T-helper 1 cell treated with Interleukin-12 subunit alpha and Interleukin-12 subunit beta and Interleukin-4 antibody, amounts not matched to agents 30 μg/mL and 1 μg/mL, for 36 hours (primary cell): ENCODE data around the gene HEY2.
A peak's percentile ranks its signal among the peaks of the same experiment; 100 is the strongest.
"Not testable (repeated sequence)": the region's sequence is repeated elsewhere in the genome, so short reads cannot be mapped to it uniquely, and the experiment has no call there.

ENCODE experiments used
- H3K27ac Mint-ChIP-seq: one replicate; pipeline ENCODE4 v1.8.0; 2021; ENCODE audit warnings: mild to moderate bottlenecking, mixed read lengths
- H3K27me3 Mint-ChIP-seq: one replicate; pipeline ENCODE4 v1.8.0; 2021; ENCODE audit warnings: low read depth, mixed read lengths
- H3K36me3 Mint-ChIP-seq: one replicate; pipeline ENCODE4 v1.8.0; 2021; ENCODE audit warnings: low read depth, mixed read lengths
- H3K4me1 Mint-ChIP-seq: one replicate; pipeline ENCODE4 v1.8.0; 2021; ENCODE audit warnings: low read depth, mixed read lengths
- H3K4me3 Mint-ChIP-seq: one replicate; pipeline ENCODE4 v1.8.0; 2021; ENCODE audit warnings: mild to moderate bottlenecking, moderate library complexity, mixed read lengths
- H3K9me3 Mint-ChIP-seq: one replicate; pipeline ENCODE4 v1.8.0; 2021; ENCODE audit warnings: mixed read lengths

The HEY2 gene

DNA sequence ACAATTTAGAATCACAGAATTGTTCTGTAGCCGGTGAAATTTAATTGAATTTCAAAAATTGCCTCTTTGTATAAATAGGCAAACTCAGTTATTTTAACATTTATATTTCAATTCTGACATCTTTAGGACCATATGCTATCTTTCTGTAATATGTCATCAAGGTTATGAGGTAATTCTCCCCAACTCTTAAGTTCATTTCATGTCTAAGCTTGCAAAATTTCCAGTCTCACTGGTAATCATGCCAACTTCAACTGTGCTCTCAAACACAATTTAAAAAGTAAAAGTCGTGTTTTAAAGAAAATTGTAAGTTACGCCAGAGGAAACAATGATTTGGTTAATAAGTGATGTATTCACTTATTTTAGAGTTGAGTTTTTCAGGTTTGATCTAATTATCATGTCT, 42.7 kb downstream of the HEY2 start:
- no peak overlapping the region for H3K27ac Mint-ChIP-seq
- H3K9me3 Mint-ChIP-seq: no peaks in the 10 kb centered on the region
- H3K4me3 Mint-ChIP-seq: peak overlapping the region; percentile 44
- peaks cover 8% of the 10 kb centered on the region for H3K36me3 Mint-ChIP-seq
- no peaks in the 10 kb centered on the region for H3K27me3 Mint-ChIP-seq
- H3K4me1 Mint-ChIP-seq: peaks cover 44% of the 10 kb centered on the region

DNA sequence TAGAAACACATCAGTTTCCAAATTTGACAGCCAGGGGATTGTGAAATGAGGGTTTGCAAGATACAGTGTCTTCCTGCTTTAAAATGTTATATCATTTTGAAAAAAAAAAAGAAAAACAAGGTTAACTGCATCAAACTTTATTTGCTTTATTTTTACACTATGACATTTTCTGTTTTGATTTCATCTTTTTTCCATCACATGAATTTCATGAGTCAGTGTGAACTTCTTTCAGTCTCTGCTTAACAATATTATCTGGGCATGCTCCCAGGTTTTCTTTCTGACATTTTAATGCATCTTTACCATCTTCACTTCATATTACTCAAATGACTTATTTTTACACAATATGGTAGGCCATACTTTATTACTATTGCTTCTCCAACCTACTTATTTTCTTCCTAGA, 43.2 kb downstream of the HEY2 start:
- Mint-ChIP-seq H3K9me3 (no peaks in the 10 kb centered on the region), H3K36me3 (peaks cover 10% of the 10 kb centered on the region), H3K27me3 (no peaks in the 10 kb centered on the region), H3K4me3 (no peak overlapping the region), H3K27ac (peak overlapping the region; percentile 11), H3K4me1 (peaks cover 48% of the 10 kb centered on the region)

DNA sequence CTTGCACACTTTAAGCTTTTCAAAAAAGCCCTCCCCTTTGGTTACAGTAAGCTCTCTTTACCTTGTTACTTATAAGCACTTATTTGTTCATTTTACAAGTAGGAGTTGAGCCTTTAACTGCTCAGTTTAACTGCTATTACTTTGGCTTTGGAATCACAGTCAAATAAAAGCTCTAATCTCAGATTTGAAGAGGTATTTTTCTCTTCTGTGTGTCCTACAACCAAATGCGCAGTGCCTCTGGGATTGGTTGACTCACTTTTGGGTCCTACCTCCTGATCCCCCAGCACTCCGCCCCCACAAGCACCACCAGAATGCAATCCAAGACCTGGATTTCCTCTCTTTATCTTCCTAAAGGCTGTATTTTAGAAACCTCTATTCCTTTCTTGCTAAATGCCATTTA, 43.8 kb downstream of the HEY2 start:
- Mint-ChIP-seq H3K36me3 (peaks cover 11% of the 10 kb centered on the region), H3K9me3 (no peaks in the 10 kb centered on the region), H3K27me3 (no peaks in the 10 kb centered on the region), H3K4me1 (peaks cover 46% of the 10 kb centered on the region), H3K4me3 (peak overlapping the region; percentile 28), H3K27ac (no peak overlapping the region)

DNA sequence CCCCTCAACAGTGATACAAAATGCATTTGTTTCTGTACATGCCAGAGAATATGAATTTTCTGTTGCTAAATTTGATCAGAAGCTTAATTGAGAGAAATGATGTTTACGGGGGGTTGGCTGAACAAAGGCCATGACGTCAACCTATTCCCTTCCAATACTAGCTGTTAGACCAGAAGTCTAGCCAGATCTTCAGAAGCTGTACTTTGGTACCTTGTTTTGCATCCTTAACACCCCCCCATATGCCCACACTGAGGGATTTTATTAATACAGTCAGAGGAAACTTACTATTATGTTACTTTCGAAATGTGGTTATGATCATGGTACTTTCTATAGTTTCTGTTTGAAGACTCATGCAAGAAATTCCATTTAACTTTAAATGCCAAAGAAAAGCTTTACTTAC, 44.4 kb downstream of the HEY2 start:
- Mint-ChIP-seq H3K36me3 (peaks cover 11% of the 10 kb centered on the region), H3K27me3 (no peaks in the 10 kb centered on the region), H3K27ac (no peak overlapping the region), H3K4me3 (peak overlapping the region; percentile 28), H3K4me1 (peaks cover 48% of the 10 kb centered on the region), H3K9me3 (no peaks in the 10 kb centered on the region)

DNA sequence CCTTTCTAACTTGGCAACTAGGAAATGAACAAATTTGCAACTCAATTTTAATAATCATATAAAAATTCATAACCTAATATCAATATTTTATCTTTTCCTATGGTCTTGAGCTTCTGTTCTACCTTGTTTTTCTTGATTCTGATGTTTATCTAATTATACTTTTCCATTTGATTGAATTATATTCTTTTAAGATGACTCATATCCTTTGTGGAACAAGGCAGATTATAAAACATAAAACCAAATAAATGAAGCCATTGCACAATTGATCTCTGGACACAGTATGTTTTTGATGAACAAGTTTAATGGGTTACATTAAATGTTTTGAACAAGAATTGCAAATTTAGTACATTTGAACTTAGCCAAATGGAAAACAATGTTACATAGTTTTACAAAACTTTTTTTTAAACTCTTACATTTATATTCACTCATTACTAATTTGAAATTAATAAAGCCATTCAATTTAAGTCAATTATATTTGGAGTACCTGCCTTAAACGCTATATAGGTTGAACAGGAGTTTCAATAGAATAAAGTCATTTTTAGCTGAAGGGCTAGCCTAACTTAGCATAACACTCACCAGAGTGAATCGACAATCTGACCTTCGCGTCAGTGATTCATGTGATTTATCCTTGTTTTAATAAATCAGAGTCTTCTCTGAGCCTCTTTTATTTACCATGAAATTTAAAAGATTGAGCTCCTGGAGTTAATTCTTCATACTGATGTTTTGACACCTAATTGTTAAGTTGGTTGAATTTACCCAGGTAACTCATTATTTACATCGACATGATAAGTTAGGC, 45.1 kb downstream of the HEY2 start:
- Mint-ChIP-seq H3K9me3 (no peaks in the 10 kb centered on the region), H3K27me3 (no peaks in the 10 kb centered on the region), H3K36me3 (peaks cover 14% of the 10 kb centered on the region), H3K4me1 (peaks cover 45% of the 10 kb centered on the region), H3K4me3 (no peak overlapping the region), H3K27ac (no peak overlapping the region)

DNA sequence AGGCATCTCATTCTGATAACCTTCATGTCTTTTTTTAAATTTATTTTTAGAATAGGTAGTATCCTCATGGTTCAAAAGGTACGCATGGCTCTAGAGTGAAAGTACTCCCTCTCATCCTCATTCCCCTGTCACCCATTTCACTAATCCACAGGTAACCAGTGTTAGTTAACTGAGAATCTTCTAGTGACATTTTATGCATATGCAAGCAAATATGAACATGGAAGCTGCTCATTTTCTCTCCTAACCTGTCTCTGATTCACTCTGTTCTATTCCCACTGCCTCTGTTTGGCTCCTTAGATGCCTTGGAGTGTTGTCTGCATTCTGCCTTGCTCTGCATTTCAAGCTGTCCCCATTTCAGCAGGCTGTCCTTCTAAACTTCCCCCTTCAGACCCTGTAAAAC, 45.9 kb downstream of the HEY2 start:
- no peaks in the 10 kb centered on the region for H3K9me3 Mint-ChIP-seq
- no peaks in the 10 kb centered on the region for H3K27me3 Mint-ChIP-seq
- peaks cover 14% of the 10 kb centered on the region for H3K36me3 Mint-ChIP-seq
- H3K4me1 Mint-ChIP-seq: peaks cover 39% of the 10 kb centered on the region
- H3K27ac Mint-ChIP-seq: no peak overlapping the region
- H3K4me3 Mint-ChIP-seq: no peak overlapping the region

DNA sequence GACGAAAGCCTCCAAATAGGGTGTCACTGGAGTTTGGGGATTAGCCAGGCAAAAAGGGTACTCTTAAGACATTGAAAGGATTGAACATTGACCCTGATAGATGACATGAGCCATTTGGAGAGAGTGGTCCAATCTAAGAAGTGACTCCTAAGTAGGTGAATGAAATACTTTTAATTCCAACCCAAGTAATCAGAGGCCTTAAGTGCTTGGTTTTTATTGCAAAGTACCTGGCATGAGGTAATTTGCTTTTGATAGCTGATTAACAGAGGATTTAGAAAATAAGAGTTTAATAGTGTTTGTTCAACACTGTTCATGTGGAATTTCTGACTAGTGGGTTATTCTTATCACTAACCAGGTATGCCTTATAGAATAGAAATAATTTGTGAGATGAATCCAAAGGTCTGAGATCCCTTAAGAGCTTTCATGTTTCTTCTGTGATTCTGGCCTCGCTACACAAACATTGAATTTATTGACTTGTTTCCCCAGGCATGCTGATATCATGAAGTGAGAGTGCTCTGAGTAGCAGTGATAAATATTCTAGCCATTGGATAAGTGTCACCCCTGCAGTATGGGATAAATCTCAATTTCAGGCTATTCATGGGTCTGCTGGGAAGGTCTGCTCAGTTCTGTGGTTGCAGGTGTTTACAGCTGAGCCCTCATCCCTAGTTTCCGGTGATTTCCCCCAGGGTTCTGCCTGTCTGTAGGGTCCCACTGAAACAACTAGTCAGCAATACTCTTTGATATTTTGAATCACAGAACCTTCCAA, 47.9 kb downstream of the HEY2 start:
- no peak overlapping the region for H3K27ac Mint-ChIP-seq
- peaks cover 42% of the 10 kb centered on the region for H3K4me1 Mint-ChIP-seq
- peaks cover 20% of the 10 kb centered on the region for H3K36me3 Mint-ChIP-seq
- no peaks in the 10 kb centered on the region for H3K9me3 Mint-ChIP-seq
- H3K4me3 Mint-ChIP-seq: no peak overlapping the region
- no peaks in the 10 kb centered on the region for H3K27me3 Mint-ChIP-seq

DNA sequence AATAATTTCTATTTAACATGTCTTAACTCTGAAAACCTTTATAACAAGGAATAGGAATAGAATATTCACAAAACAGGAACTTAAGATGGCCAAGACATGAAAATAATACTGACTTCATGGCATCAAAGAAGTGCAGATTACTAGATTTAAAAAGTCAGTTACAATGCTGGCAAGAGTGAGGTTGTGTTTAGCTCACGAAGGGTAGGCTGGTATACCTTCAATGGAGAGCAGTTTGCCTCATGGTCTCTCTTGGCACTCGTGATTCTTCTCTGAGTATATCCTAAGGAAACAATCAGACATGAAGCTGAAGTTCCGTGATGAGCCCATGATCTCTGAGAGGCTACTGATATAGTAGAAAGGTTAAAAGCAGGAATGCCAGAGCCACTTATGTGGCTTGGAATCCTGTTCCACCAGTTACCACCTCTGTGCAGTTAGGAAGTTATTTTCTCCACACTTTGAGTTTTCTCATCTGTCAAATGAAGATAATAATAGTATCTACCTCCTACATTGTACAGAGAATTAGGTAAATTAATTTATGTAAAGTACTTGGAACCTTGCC, 48.5 kb downstream of the HEY2 start:
- Mint-ChIP-seq H3K4me3 (no peak overlapping the region), H3K36me3 (peaks cover 21% of the 10 kb centered on the region), H3K4me1 (peaks cover 40% of the 10 kb centered on the region), H3K27me3 (no peaks in the 10 kb centered on the region), H3K27ac (no peak overlapping the region), H3K9me3 (no peaks in the 10 kb centered on the region)

DNA sequence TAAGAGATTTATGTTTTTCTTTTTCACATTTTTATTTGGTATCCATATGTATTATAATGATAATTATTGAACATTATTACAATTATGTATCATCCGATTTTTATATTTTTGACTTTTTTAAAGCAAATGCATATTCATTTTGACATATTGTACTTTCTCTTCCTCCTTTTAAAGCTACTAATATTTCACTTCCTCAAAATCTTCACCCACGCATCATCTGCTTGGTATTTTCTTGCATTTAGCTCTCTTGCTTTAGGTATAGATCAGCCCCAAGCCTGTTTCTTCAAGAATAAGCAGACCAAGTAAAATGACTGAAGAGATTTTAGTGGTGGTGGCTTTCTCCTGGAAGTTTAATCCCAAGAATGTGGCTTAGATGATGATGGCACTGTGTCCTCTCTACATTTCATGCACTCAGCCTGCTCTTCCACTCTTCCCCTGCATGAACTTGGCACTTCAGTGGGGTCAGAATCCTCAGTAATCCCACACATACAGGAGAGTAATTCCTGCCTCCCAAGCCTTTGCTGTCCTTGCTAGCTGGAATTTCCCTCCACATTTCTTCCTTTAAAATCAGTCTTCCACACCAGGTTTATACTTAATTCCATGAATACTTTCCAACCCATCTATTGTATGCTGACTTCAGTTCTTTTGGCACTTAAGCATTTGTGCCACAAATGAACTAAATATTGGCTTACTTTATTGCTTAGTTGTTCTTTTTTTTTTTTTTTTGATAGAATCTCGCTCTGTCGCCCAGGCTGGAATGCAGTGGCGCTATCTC, 49.5 kb downstream of the HEY2 start:
- Mint-ChIP-seq H3K4me3 (no peak overlapping the region), H3K36me3 (peaks cover 24% of the 10 kb centered on the region), H3K27ac (no peak overlapping the region), H3K9me3 (no peaks in the 10 kb centered on the region), H3K4me1 (peaks cover 37% of the 10 kb centered on the region), H3K27me3 (no peaks in the 10 kb centered on the region)

DNA sequence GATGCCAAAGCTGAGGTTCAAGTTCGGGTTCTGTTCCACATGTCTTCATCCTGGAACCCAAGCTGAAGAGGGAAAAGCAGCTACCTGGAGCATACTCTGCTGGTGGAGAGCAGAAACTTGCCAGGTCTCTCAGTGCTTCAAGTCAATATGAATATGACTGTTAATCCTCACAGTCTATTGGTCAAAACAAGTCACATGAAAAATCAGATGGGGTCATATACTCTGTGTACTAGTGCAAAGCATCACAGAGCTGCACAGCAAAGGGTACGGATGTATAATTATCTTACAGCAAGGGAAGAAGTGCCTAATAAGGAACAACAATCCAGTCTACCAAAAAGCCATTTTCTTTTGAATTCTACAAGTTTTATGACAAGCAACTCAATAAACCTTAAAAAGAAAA, 53.0 kb downstream of the HEY2 start:
- no peaks in the 10 kb centered on the region for H3K9me3 Mint-ChIP-seq
- H3K4me1 Mint-ChIP-seq: peaks cover 47% of the 10 kb centered on the region
- H3K27me3 Mint-ChIP-seq: no peaks in the 10 kb centered on the region
- peaks cover 25% of the 10 kb centered on the region for H3K36me3 Mint-ChIP-seq
- H3K27ac Mint-ChIP-seq: no peak overlapping the region
- H3K4me3 Mint-ChIP-seq: no peak overlapping the region

DNA sequence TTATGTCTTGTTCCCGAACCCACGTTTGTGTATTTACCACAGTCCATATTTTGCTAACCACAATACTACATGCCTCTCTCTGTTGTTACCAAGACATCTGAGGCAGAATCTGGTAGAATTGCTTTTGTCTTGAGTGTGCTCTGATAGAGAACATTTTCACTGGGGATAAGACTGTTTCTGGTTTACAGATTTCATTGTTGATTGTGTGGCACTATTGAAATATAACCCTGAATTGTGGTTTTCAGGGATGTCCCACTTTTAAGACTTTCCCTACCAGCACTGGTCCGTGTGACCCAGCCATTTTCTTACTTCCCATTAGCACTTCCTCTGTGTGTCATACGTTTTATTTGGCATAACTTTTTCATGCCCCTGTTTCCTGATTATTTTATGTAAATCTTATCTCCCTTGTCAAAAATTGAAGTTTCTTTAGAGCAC, 53.5 kb downstream of the HEY2 start:
- Mint-ChIP-seq H3K4me3 (no peak overlapping the region), H3K9me3 (no peaks in the 10 kb centered on the region), H3K27ac (peak overlapping the region; percentile 16), H3K4me1 (peaks cover 48% of the 10 kb centered on the region), H3K36me3 (peaks cover 22% of the 10 kb centered on the region), H3K27me3 (no peaks in the 10 kb centered on the region)

DNA sequence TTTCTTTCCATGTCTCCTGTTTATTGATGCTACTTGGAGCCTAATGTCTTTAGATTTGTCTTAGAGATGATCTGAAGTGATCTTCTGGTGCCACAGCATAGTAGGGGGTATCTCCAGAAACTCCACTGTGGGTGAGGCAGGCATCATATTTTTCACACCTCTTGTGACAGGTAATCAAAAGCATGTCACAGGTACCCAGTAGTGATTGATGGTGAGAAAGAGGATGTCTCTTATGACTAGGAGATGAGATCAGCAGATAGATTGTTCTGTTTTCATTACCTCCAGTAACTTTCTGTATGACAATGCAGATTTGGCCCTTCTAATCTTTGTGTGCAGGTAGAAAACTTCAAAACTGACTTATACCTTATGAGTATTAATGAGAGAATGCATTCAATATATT, 54.8 kb downstream of the HEY2 start:
- peak overlapping the region; percentile 12 for H3K4me3 Mint-ChIP-seq
- no peaks in the 10 kb centered on the region for H3K27me3 Mint-ChIP-seq
- H3K4me1 Mint-ChIP-seq: peaks cover 53% of the 10 kb centered on the region
- H3K36me3 Mint-ChIP-seq: peaks cover 30% of the 10 kb centered on the region
- H3K27ac Mint-ChIP-seq: peak overlapping the region; percentile 63
- H3K9me3 Mint-ChIP-seq: no peaks in the 10 kb centered on the region

DNA sequence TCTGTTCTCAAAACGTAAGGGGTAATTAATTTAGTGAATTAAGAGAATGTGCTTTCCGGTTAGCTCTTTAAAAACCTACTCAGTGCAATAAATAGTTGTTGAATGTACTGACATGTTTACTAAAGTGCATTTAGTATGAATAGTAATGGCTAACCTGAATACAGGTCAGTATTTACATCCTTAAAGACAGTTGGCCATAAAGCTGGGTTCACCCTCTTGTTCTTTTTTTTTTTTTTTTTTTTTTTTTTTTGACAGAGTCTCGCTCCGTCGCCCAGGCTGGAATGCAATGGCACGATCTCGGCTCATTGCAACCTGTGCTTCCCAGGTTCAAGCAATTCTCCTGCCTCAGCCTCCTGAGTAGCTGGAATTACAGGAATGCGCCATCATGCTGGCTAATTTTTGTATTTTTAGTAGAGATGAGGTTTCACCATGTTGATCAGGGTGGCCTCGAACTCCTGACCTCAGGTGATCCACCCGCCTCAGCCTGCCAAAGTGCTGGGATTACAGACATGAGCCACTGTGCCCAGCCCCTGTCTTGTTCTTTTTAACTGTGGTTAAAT, 55.5 kb downstream of the HEY2 start:
- Mint-ChIP-seq H3K4me1 (peaks cover 53% of the 10 kb centered on the region), H3K36me3 (peaks cover 30% of the 10 kb centered on the region)
- H3K4me3 Mint-ChIP-seq, H3K27ac Mint-ChIP-seq, H3K9me3 Mint-ChIP-seq, H3K27me3 Mint-ChIP-seq: not testable (repeated sequence)

DNA sequence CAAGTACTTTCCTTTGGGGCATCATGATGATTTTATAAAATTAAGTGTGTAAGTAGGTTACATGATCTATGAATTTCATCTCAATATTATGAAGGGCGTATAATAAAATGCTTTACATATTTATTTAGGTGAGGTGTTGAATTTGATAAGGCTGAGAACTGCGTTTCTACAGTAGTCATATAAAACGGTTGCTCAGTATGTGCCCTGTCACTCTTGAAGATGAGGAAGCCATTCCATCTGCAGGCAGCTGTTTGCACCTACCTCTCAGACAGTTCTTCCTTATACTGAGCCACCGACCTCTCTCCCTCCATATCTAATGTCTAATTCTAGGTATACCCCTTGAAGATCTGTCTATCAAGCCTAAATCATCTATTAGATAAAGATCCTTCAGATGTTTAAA, 57.4 kb downstream of the HEY2 start:
- Mint-ChIP-seq H3K36me3 (peaks cover 27% of the 10 kb centered on the region), H3K4me3 (peak overlapping the region; percentile 4), H3K4me1 (peaks cover 55% of the 10 kb centered on the region), H3K27me3 (no peaks in the 10 kb centered on the region), H3K9me3 (no peaks in the 10 kb centered on the region), H3K27ac (peak overlapping the region; percentile 32)
